Myometrial cell (primary cell): ENCODE measurements around the gene CEP192. TPM values are rescaled to one million over a fixed set of nuclear protein-coding genes. Genes with fewer than 3 reads are reported as not detected.

Experiments
- total RNA-seq: library from RNA; depleted of rRNA; stranded (reverse); fragments of >200 nt; gene quantifications from 2 replicates; pipeline ENCODE4 v1.2.3, GENCODE V29; 2015

CEP192 gene
- total RNA-seq, result 17.3 and 23.2 TPM in 2 replicates

GRCh38 chr18:12990967-12991820 lies at the start of gene CEP192:
Gene CEP192, plus strand, starts transcription at chr18:12991362. Its CDS starts 8,063 bp downstream, at chr18:12999425.

GRCh38 chr18:12947285-12948049 lies 43.7 kb upstream of the CEP192 start, which contains the start of gene SEH1L:
Gene SEH1L, plus strand, starts transcription at chr18:12948011. Its CDS starts 111 bp downstream, at chr18:12948122.

Other genes starting within 250 kb of the CEP192 start
- gene PTPN2, start 107.1 kb upstream of the CEP192 start, total RNA-seq, result 22.8 and 45.4 TPM in 2 replicates
- gene SEH1L, start 43.4 kb upstream of the CEP192 start, total RNA-seq, result 25.9 and 47.0 TPM in 2 replicates
- not detected in 2 replicates for gene LDLRAD4, start 227.4 kb downstream of the CEP192 start, total RNA-seq